ENCODE data around the gene SLC35F6.
"Not testable (repeated sequence)": the region's sequence is repeated elsewhere in the genome, so short reads cannot be mapped to it uniquely, and the experiment has no call there.

SLC35F6 gene

GRCh38 chr2:26780203-26780760 is 16.2 kb downstream of the SLC35F6 start:
- no peak for DNase-seq (ENCODE audit: low read depth in 2 of 3, low spot score in 2 of 3)

- DNase-seq (ENCODE audit: low read depth in 2 of 3, low spot score in 2 of 3): no peak
Measured at GRCh38 chr2:26782876-26783704, 19.0 kb downstream of the SLC35F6 start.

GRCh38 chr2:26784570-26785234 is 20.6 kb downstream of the SLC35F6 start:
- DNase-seq (ENCODE audit: low read depth in 2 of 3, low spot score in 2 of 3): no peak

GRCh38 chr2:26785431-26786206 is 21.5 kb downstream of the SLC35F6 start, which contains the start of gene CENPA:
TSS of gene CENPA (plus strand) at chr2:26786056. CDS start at chr2:26786197, 141 bp downstream.
- DNase-seq (ENCODE audit: low read depth in 2 of 3, low spot score in 2 of 3): peak; percentile 79 to 83 (median 81)

- peak in 1 of 3 experiments; percentile 35 for DNase-seq (ENCODE audit: low read depth in 2 of 3, low spot score in 2 of 3)
Measured at GRCh38 chr2:26786207-26787028, 22.3 kb downstream of the SLC35F6 start.

GRCh38 chr2:26792720-26793119 is 28.6 kb downstream of the SLC35F6 start:
- no peak for DNase-seq (ENCODE audit: low read depth in 2 of 3, low spot score in 2 of 3)

- DNase-seq (ENCODE audit: low read depth in 2 of 3, low spot score in 2 of 3): no peak
Measured at GRCh38 chr2:26793518-26793917, 29.4 kb downstream of the SLC35F6 start.

GRCh38 chr2:26795135-26795534 is 31.1 kb downstream of the SLC35F6 start:
- not testable (repeated sequence) for DNase-seq (ENCODE audit: low read depth in 2 of 3, low spot score in 2 of 3)

- no peak for DNase-seq (ENCODE audit: low read depth in 2 of 3, low spot score in 2 of 3)
Measured at GRCh38 chr2:26801328-26801727, 37.2 kb downstream of the SLC35F6 start.

GRCh38 chr2:26801796-26802195 is 37.7 kb downstream of the SLC35F6 start:
- no peak for DNase-seq (ENCODE audit: low read depth in 2 of 3, low spot score in 2 of 3)

GRCh38 chr2:26805241-26805676 is 41.2 kb downstream of the SLC35F6 start:
- no peak for DNase-seq (ENCODE audit: low read depth in 2 of 3, low spot score in 2 of 3)

- DNase-seq (ENCODE audit: low read depth in 2 of 3, low spot score in 2 of 3): no peak
Measured at GRCh38 chr2:26807788-26808460, 43.8 kb downstream of the SLC35F6 start.

GRCh38 chr2:26809211-26809610 is 45.1 kb downstream of the SLC35F6 start:
- DNase-seq (ENCODE audit: low read depth in 2 of 3, low spot score in 2 of 3): no peak

- DNase-seq (ENCODE audit: low read depth in 2 of 3, low spot score in 2 of 3): no peak
Measured at GRCh38 chr2:26809876-26810577, 45.9 kb downstream of the SLC35F6 start.

- DNase-seq (ENCODE audit: low read depth in 2 of 3, low spot score in 2 of 3): no peak
Measured at GRCh38 chr2:26811261-26811660, 47.2 kb downstream of the SLC35F6 start.

GRCh38 chr2:26811791-26812694 is 48.0 kb downstream of the SLC35F6 start:
- no peak for DNase-seq (ENCODE audit: low read depth in 2 of 3, low spot score in 2 of 3)

GRCh38 chr2:26812731-26813130 is 48.6 kb downstream of the SLC35F6 start:
- no peak for DNase-seq (ENCODE audit: low read depth in 2 of 3, low spot score in 2 of 3)

Measured in activated CD8-positive, alpha-beta memory T cell treated with anti-CD3 and anti-CD28 coated beads for 48 hours (primary cell).